ENCODE data around the gene EPS8L3. TPM values are rescaled to one million over a fixed set of nuclear protein-coding genes. Genes with fewer than 3 reads are reported as not detected.

EPS8L3 gene
- total RNA-seq, 1 experiment from 2014 or later, result 0.17 TPM

DNA sequence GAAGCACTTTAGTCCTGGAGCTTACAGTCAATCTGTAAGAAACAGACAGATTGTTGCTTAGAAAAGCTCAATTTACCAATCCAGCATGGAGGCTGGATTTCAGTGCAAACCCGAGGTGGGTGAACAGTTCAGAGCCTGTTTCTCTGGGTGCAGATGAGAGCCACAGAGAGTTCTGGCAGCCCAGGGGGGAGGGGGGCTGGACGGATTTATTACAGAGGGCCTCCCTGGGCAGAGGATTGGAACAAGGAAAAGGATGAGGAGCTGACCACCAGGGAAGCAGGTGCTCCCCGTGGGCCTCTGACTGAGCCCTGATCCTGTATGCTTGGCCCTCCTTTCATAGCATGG lies 38.0 kb upstream of the EPS8L3 start:
- CTCF ChIA-PET, result interaction anchor here (0.9 to 3.5 kb wide), 5 partner anchors 10 to 182 kb away, joined by 3 to 15 read pairs (median 5); partner anchors contain the start of gene AHCYL1
- H3K4me1 Mint-ChIP-seq, result no peaks in the 10 kb centered on the region
- POLR2A ChIA-PET, result no interaction called here
- no peaks in the 10 kb centered on the region for H3K36me3 Mint-ChIP-seq
- H3K27me3 Mint-ChIP-seq (ENCODE audit: low read depth), result no peaks in the 10 kb centered on the region
- H3K9me3 Mint-ChIP-seq, result no peaks in the 10 kb centered on the region
- ATAC-seq, result no peak
- no peak overlapping the region for H3K27ac Mint-ChIP-seq
- TF ChIP-seq, protein P1, sequence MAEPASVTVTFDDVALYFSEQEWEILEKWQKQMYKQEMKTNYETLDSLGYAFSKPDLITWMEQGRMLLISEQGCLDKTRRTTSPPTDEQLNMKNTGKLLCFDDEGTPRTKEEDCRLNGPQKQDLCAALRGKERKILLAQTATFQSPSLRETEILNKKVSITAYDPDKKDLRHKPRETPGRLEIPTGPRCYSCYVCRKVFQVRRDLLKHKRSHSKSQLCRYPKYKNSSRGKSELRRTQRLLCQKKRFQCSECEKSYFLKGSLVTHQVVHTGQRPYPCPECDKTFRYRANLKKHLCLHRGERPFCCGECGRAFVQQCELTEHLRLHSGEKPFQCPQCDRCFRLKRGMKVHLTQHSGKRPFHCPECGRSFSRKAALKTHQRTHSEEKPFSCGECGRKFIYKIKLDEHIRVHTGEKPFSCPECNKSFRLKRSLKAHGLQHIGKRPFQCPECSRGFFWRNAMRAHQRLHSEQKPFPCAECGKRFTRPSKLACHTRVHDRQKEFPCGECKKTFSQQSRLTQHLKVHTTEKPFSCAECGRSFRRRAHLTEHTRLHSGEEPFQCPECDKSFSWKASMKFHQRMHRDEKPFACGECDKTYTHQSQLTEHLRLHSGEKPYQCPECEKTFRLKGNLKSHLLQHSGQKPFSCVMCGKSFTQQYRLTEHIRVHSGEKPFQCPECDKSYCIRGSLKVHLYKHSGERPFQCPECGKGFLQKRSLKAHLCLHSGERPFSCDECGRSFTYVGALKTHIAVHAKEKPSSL (CRISPR knock-in tag; conservative IDR thresholded peaks at IDR 0.05), result no peak
- TF ChIP-seq ZNF232 (CRISPR knock-in tag; IDR thresholded peaks at IDR 0.05) (no peak), JUN (CRISPR knock-in tag; IDR thresholded peaks at IDR 0.05) (no peak), ZNF671 (CRISPR knock-in tag; IDR thresholded peaks at IDR 0.05) (no peak), RELA (CRISPR knock-in tag; IDR thresholded peaks at IDR 0.05; ENCODE audit: borderline replicate concordance) (no peak), HMGA2 (CRISPR knock-in tag; IDR thresholded peaks at IDR 0.05) (no peak), PRRX2 (CRISPR knock-in tag; IDR thresholded peaks at IDR 0.05) (no peak), CREB1 (CRISPR knock-in tag; IDR thresholded peaks at IDR 0.05) (no peak)
- TF ChIP-seq, protein P2, sequence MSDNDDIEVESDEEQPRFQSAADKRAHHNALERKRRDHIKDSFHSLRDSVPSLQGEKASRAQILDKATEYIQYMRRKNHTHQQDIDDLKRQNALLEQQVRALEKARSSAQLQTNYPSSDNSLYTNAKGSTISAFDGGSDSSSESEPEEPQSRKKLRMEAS (CRISPR knock-in tag; IDR thresholded peaks at IDR 0.05), result no peak
- TF ChIP-seq, protein P3, sequence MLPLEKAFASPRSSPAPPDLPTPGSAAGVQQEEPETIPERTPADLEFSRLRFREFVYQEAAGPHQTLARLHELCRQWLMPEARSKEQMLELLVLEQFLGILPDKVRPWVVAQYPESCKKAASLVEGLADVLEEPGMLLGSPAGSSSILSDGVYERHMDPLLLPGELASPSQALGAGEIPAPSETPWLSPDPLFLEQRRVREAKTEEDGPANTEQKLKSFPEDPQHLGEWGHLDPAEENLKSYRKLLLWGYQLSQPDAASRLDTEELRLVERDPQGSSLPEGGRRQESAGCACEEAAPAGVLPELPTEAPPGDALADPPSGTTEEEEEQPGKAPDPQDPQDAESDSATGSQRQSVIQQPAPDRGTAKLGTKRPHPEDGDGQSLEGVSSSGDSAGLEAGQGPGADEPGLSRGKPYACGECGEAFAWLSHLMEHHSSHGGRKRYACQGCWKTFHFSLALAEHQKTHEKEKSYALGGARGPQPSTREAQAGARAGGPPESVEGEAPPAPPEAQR (CRISPR knock-in tag; IDR thresholded peaks at IDR 0.05), result no peak
- TF ChIP-seq, protein P4, sequence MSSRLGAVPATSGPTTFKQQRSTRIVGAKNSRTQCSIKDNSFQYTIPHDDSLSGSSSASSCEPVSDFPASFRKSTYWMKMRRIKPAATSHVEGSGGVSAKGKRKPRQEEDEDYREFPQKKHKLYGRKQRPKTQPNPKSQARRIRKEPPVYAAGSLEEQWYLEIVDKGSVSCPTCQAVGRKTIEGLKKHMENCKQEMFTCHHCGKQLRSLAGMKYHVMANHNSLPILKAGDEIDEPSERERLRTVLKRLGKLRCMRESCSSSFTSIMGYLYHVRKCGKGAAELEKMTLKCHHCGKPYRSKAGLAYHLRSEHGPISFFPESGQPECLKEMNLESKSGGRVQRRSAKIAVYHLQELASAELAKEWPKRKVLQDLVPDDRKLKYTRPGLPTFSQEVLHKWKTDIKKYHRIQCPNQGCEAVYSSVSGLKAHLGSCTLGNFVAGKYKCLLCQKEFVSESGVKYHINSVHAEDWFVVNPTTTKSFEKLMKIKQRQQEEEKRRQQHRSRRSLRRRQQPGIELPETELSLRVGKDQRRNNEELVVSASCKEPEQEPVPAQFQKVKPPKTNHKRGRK (CRISPR knock-in tag; IDR thresholded peaks at IDR 0.05; ENCODE audit: borderline replicate concordance), result no peak
- TF ChIP-seq, protein P5, sequence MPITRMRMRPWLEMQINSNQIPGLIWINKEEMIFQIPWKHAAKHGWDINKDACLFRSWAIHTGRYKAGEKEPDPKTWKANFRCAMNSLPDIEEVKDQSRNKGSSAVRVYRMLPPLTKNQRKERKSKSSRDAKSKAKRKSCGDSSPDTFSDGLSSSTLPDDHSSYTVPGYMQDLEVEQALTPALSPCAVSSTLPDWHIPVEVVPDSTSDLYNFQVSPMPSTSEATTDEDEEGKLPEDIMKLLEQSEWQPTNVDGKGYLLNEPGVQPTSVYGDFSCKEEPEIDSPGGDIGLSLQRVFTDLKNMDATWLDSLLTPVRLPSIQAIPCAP (CRISPR knock-in tag; IDR thresholded peaks at IDR 0.05), result no peak
- TF ChIP-seq, protein P6, sequence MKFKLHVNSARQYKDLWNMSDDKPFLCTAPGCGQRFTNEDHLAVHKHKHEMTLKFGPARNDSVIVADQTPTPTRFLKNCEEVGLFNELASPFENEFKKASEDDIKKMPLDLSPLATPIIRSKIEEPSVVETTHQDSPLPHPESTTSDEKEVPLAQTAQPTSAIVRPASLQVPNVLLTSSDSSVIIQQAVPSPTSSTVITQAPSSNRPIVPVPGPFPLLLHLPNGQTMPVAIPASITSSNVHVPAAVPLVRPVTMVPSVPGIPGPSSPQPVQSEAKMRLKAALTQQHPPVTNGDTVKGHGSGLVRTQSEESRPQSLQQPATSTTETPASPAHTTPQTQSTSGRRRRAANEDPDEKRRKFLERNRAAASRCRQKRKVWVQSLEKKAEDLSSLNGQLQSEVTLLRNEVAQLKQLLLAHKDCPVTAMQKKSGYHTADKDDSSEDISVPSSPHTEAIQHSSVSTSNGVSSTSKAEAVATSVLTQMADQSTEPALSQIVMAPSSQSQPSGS (CRISPR knock-in tag; IDR thresholded peaks at IDR 0.05; ENCODE audit: borderline replicate concordance, low read depth), result no peak
- TF ChIP-seq, protein P7, sequence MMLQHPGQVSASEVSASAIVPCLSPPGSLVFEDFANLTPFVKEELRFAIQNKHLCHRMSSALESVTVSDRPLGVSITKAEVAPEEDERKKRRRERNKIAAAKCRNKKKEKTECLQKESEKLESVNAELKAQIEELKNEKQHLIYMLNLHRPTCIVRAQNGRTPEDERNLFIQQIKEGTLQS (CRISPR knock-in tag; conservative IDR thresholded peaks at IDR 0.05), result no peak
- no peak overlapping the region for H3K4me3 Mint-ChIP-seq
- no peak for DNase-seq (ENCODE audit: low spot score)

DNA sequence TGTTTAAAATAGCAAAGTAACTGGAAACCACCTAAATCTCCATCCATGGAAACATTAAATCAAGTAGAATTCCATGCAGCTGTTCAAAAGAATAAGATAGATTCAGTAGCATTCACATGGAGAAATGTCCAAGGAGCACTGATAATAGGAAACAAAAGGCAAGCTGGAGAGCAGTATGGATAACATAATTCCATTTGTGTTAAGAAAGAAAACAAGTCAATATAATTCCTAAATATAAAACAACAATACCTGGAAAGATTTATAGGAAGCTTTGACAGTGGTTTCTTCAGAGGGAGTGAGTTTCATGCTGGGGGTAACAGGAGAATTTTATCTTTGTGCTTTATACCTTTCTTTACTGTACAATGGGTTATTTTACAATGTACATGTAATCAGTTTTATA lies 36.6 kb upstream of the EPS8L3 start:
- H3K27ac Mint-ChIP-seq, result no peak overlapping the region; the same call in 1 of the 2 replicates
- no peaks in the 10 kb centered on the region for H3K9me3 Mint-ChIP-seq
- POLR2A ChIA-PET, result no interaction called here
- DNase-seq (ENCODE audit: low spot score) (no peak), ATAC-seq (no peak)
- TF ChIP-seq ZNF423 (CRISPR knock-in tag; IDR thresholded peaks at IDR 0.05) (no peak), KAT7 (CRISPR knock-in tag; IDR thresholded peaks at IDR 0.05; ENCODE audit: borderline replicate concordance) (no peak), ZNF671 (CRISPR knock-in tag; IDR thresholded peaks at IDR 0.05) (no peak), ZNF138 (CRISPR knock-in tag; conservative IDR thresholded peaks at IDR 0.05) (no peak), TCF7 (CRISPR knock-in tag; IDR thresholded peaks at IDR 0.05; ENCODE audit: low read depth) (no peak), ZNF396 (CRISPR knock-in tag; IDR thresholded peaks at IDR 0.05; ENCODE audit: borderline replicate concordance) (no peak)
- TF ChIP-seq, protein P7 (CRISPR knock-in tag; conservative IDR thresholded peaks at IDR 0.05), result no peak
- TF ChIP-seq, protein P4 (CRISPR knock-in tag; IDR thresholded peaks at IDR 0.05; ENCODE audit: borderline replicate concordance), result no peak
- TF ChIP-seq, protein P8, sequence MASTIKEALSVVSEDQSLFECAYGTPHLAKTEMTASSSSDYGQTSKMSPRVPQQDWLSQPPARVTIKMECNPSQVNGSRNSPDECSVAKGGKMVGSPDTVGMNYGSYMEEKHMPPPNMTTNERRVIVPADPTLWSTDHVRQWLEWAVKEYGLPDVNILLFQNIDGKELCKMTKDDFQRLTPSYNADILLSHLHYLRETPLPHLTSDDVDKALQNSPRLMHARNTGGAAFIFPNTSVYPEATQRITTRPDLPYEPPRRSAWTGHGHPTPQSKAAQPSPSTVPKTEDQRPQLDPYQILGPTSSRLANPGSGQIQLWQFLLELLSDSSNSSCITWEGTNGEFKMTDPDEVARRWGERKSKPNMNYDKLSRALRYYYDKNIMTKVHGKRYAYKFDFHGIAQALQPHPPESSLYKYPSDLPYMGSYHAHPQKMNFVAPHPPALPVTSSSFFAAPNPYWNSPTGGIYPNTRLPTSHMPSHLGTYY (CRISPR knock-in tag; IDR thresholded peaks at IDR 0.05), result no peak
- H3K27me3 Mint-ChIP-seq (ENCODE audit: low read depth), result no peaks in the 10 kb centered on the region
- no peaks in the 10 kb centered on the region for H3K4me1 Mint-ChIP-seq
- CTCF ChIA-PET, result interaction anchor here (0.7 to 3.5 kb wide), 5 partner anchors 8 to 184 kb away, joined by 3 to 15 read pairs (median 5); partner anchors contain the start of gene AHCYL1
- no peak overlapping the region for H3K4me3 Mint-ChIP-seq
- H3K36me3 Mint-ChIP-seq, result no peaks in the 10 kb centered on the region
